HG02571 (cell line): ENCODE results near the gene R3HCC1L.

Experiments
- ATAC-seq: cut with Tn5 transposase; IDR thresholded peaks from one replicate; pipeline ENCODE4 v1.9.1; 2021; ENCODE audit warnings: mild to moderate bottlenecking, moderate library complexity; ENCODE audit not compliant: unreplicated experiment

Gene R3HCC1L

DNA sequence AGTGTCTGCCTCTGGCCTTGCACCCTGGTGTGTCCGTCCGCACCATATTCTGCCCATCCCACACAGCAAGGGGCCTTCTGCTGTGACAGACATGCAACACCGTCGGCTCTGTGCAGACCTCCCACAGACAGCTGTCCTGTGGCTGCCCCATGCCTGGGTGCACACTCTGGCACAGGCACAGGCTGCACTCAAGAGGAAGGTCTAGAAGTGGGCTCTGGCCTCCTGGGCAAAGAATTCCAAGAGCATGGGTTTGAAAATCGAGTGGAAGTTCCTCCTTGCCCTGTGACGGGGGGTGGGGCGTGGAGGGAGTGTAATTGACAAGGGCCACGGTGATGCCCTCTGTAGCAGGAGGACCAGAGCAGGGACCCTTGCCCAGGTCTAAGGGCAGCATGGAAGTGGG, 137.8 kb downstream of the R3HCC1L start:
- ATAC-seq = no peak

DNA sequence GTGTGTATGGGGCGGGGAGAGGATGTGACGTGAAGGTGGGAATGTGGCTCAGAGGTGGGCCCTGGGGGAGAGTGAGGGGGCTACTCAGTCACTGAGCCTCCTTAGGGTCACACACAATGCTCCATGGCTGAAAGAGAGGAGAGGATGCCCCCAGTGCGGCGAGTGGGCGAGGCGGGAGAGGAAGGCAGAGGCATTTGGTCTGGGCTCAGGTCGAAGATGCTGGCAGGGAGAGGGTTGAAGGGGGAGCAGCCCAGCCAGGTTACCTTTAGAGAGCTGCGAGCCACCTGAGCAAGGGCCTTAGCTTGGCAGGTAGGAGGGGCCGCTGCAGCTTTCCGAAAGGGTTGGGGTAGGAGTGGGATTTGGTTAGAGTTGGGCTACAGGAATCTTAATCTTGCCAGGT, 138.2 kb downstream of the R3HCC1L start:
- ATAC-seq = no peak

DNA sequence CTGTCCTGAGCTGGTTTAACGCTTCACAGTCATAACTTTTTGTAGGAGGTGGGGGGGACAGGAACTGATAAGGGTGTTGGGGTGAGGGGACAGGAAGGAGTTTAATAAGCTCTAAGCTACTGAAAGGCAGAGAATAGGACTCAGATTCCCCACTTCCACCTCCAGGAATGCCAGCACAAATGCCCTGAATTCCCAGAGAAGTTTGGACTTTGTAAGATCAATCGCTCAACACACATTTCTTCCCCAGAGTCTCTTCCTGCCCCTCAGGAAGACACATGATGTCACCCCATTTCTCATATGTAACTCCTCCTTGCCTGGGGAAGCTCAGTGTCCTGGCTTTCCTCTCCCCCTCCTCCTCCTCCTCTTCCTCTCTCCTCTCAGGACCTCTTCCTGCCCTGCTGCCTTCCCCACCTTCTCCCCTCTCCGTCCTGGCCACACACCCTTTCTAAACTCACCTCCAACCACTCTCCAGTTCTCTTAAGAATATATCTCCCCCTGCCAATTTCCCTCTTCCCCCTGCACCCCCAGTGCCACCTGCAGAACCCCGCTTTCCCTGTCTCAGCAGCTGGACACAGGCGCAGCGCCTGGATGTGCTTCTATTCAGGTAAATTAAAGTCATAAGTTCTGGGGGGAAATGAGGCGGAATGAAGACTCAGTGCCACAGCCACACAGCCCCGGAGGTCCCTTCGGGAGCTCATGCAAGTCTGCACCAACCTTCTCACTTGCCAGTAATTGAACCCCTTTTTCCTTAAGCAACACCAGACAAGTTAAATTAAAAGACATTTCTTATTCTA, 138.8 kb downstream of the R3HCC1L start:
- ATAC-seq = no peak

DNA sequence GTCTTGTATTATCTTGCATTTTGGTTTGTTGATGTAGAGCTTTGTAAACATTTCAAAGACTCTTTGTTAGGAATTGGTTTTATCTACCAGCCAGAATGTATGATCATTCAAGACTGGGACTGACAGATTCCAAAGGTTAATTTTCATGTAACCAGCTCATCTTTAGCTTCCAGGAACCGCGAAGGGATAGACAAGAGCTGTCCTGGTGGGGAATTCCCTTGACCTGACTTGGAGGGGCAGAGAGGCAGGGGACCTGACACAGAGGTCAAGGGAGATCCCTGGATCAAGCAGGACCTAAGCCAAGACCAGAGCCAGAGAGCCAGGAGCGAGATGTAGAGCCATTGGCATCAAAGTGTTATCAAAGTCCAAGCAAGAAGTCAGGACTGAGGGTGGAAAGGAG, 140.1 kb downstream of the R3HCC1L start:
- ATAC-seq = no peak

DNA sequence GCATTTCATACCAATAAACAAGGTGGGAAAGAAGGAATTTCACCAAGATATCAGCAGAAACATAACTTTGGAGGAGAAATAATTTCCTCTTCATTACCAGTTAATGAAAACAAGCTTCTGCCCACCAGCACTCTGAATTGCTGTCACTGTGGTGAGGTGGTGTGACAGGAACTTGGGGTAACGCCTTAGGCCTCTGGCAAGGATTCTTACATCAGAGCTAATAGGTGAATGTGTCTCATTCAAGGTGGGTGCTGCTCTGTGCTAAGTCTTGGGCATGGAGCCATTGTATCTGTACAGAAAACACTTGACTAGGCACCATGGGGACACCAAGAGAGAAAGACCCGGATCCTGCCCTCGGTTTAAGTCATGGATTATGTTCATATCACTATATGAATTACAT, 141.9 kb downstream of the R3HCC1L start:
- ATAC-seq = no peak

DNA sequence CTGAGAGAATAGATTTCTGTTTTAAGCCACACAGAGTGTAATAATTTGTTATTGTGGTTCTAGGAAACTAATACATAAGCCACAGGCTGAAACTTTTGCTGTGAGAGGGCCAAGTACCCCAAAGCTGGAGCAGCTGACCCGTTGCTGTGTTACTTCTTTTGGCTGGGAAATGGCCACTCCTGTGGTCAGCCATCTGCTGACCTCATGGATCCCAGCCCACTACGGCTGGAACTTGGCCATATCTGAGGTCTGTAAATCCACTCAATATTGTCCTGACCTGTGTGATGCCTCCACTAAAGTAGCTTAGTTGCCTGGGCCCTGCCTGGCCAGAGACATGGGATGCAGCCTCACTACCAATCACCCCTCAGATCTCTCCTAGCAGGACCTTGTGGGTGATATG, 151.0 kb downstream of the R3HCC1L start:
- ATAC-seq = no peak

DNA sequence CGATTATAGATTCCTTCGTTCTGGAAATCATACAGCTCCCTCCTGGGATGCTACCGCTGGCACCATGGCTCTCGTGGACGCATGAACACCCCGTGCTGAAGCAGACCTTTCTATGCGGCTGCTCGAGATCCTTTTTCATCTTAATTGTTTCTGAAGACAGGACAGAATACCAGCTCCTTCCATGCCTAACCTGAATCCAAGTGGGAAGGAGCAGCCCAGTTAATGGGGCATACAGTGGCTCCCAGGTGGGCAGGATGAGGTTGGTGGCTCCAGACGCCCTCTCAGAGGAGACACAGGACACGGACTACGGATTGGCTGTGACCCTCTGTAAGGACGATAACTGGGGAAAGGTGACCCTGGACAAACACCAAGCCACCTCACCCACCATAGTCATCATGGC, 152.0 kb downstream of the R3HCC1L start:
- ATAC-seq = no peak

DNA sequence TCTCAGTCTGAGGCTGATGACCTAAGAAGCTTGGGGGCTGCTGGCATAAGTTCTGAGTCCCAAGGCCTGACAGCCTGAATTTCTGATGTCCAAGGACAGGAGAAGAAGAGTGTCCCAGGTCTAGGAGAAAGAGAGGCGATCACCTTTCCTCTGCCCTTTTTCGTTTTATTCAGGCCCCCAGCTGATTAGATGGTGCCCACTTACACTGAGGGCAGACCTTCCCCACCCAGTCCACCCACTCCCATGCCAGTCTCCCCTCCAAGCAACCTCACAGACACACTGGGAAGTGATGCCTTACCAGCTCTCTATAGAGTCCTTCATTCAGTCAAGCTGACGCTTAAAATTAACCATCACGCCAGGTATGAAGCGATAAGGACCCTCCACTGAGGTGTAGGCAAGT, 152.9 kb downstream of the R3HCC1L start:
- ATAC-seq = no peak

DNA sequence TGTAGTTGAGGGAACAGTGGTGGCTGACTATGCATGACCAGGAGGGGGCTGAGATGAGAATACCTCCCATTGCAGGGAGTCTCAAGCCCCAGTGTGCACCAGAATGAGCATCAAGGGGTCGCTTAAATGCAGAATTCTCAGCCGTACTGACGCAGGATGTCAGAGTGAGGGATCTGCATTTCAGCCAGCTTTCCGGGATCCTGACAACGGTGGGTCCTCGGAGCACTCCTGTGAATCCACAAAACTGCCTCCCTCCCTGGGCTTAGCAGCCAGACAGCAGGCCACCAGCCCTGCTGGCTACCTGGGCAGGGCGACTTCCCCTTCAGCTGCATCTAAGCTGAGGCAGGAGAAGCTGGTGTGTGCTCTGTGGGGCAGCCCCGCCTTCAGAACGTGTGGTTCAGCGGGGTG, 155.3 kb downstream of the R3HCC1L start:
- ATAC-seq = no peak

DNA sequence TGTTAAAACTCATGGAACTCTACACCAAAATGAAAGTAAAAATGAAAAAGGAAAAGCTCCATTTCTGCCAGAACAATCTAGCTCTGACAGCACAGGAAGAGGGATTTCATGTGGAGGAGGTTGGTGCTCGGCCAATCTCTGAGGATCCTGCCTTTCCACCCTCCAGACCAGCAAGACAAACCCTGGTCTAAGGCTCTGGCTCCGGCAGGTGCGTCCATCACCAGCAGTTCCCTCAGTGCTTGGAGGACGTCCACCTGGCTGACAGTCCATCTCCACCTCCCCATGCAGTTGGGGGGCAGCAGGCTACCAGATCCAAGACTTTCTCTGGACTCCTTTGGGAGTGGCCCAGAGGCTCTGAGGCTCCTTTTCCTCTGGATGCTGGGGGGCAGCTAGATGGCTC, 158.5 kb downstream of the R3HCC1L start:
- no peak for ATAC-seq

DNA sequence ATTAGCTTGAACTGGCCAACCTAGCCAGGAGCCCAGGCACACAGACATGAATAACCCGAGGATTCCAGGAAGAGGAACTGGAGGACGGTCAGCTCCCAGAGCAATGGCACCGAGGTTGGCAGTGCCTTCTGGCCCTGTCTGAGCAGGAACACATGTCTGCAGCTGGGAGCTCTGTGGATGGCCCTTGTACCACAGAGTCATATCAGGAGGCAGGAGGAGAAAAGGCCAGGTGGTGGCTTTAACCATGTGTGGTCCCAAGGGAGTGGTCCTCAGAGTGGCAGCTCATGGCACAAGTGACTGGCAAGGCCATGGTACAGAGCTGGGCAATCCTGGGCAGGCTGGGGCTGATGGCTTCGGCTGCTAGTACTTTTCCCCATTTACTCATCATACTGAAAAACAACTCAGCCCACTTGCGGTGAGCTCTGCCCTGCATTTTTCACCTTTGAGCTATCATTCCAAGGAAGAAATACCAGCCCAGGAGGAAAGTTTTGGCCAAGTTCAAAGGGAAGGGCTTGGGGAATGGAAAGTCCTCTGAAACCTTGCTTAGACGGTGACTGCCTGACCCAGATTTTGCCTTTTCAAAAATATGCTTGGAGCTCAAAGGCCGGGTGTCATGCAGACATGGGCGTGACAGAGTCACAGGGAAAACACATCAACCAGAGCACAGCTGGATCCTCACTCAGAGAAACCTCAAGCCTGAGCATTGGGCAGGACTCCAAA, 159.3 kb downstream of the R3HCC1L start:
- no peak for ATAC-seq

DNA sequence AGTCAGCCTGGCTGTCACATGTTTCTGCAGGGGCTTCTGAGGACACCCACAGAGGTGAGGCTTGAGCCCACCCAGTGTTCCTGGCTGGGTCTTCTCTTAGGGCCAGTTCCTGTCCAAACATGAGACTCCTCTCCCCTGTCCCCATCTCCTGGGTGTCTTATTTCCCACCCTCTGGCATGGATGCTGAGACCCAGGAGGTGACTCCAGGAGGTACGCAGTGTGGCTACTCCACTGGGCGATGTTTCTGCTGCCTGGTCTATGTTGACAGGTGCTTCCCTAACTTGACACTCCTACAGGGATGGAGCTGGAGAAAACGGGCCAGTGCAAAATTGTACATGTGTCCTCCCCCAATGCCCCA, 159.8 kb downstream of the R3HCC1L start:
- ATAC-seq = no peak
